ENCODE results near the gene ZNF155.

ZNF155 gene

GRCh38 chr19:43950834-43951645 is 32.9 kb upstream of the ZNF155 start, which contains the start of gene ZNF221:
Gene ZNF221 (plus strand): TSS chr19:43951228. CDS start chr19:43962727, 11,499 bp downstream.
- peak within 1 kb of the TSS; percentile 70 for H3K4me3 ChIP-seq (ENCODE audit: low read depth, low read length)
- no peak for TF ChIP-seq CTCF (IDR thresholded peaks at IDR 0.05; ENCODE audit: low read depth, low read length)
- TF ChIP-seq POLR2A (IDR thresholded peaks at IDR 0.05; ENCODE audit: extremely low read depth, insufficient read length): no peak
- no peak for TF ChIP-seq MAX (IDR thresholded peaks at IDR 0.05; ENCODE audit: low read depth, low read length)
- TF ChIP-seq MYC (IDR thresholded peaks at IDR 0.05; ENCODE audit: low read depth, low read length): peak; percentile 54; the same call in 1 of the 2 replicates
- DNase-seq (ENCODE audit: low read depth): peak; percentile 95

- DNase-seq (ENCODE audit: low read depth): peak; percentile 6
- no peak overlapping the region for H3K4me3 ChIP-seq (ENCODE audit: low read depth, low read length)
- TF ChIP-seq MAX (IDR thresholded peaks at IDR 0.05; ENCODE audit: low read depth, low read length) (no peak), CTCF (IDR thresholded peaks at IDR 0.05; ENCODE audit: low read depth, low read length) (no peak), POLR2A (IDR thresholded peaks at IDR 0.05; ENCODE audit: extremely low read depth, insufficient read length) (no peak), MYC (IDR thresholded peaks at IDR 0.05; ENCODE audit: low read depth, low read length) (no peak)
Measured at GRCh38 chr19:43956827-43957226, 27.2 kb upstream of the ZNF155 start.

GRCh38 chr19:43957891-43958290 is 26.1 kb upstream of the ZNF155 start:
- TF ChIP-seq MAX (IDR thresholded peaks at IDR 0.05; ENCODE audit: low read depth, low read length): no peak
- TF ChIP-seq MYC (IDR thresholded peaks at IDR 0.05; ENCODE audit: low read depth, low read length): no peak
- DNase-seq (ENCODE audit: low read depth): no peak
- H3K4me3 ChIP-seq (ENCODE audit: low read depth, low read length): no peak overlapping the region

GRCh38 chr19:43960411-43960810 is 23.6 kb upstream of the ZNF155 start:
- no peak for DNase-seq (ENCODE audit: low read depth)
- TF ChIP-seq MYC (IDR thresholded peaks at IDR 0.05; ENCODE audit: low read depth, low read length): no peak
- no peak for TF ChIP-seq CTCF (IDR thresholded peaks at IDR 0.05; ENCODE audit: low read depth, low read length)
- no peak for TF ChIP-seq MAX (IDR thresholded peaks at IDR 0.05; ENCODE audit: low read depth, low read length)
- TF ChIP-seq POLR2A (IDR thresholded peaks at IDR 0.05; ENCODE audit: extremely low read depth, insufficient read length): no peak
- no peak overlapping the region for H3K4me3 ChIP-seq (ENCODE audit: low read depth, low read length)

GRCh38 chr19:43966079-43966694 is 17.8 kb upstream of the ZNF155 start:
- H3K4me3 ChIP-seq (ENCODE audit: low read depth, low read length): no peak overlapping the region
- DNase-seq (ENCODE audit: low read depth): no peak
- TF ChIP-seq MAX (IDR thresholded peaks at IDR 0.05; ENCODE audit: low read depth, low read length) (no peak), POLR2A (IDR thresholded peaks at IDR 0.05; ENCODE audit: extremely low read depth, insufficient read length) (no peak), MYC (IDR thresholded peaks at IDR 0.05; ENCODE audit: low read depth, low read length) (no peak), CTCF (IDR thresholded peaks at IDR 0.05; ENCODE audit: low read depth, low read length) (no peak)

GRCh38 chr19:43976732-43977131 is 7.3 kb upstream of the ZNF155 start:
- DNase-seq (ENCODE audit: low read depth): no peak
- TF ChIP-seq POLR2A (IDR thresholded peaks at IDR 0.05; ENCODE audit: extremely low read depth, insufficient read length) (no peak), MAX (IDR thresholded peaks at IDR 0.05; ENCODE audit: low read depth, low read length) (no peak), CTCF (IDR thresholded peaks at IDR 0.05; ENCODE audit: low read depth, low read length) (no peak), MYC (IDR thresholded peaks at IDR 0.05; ENCODE audit: low read depth, low read length) (no peak)
- H3K4me3 ChIP-seq (ENCODE audit: low read depth, low read length): no peak overlapping the region
